ENCODE results near the gene TDO2. TPM values are rescaled to one million over a fixed set of nuclear protein-coding genes. Genes with fewer than 3 reads are reported as not detected.

The TDO2 gene
- total RNA-seq, 1 donor = 1.4 TPM

DNA sequence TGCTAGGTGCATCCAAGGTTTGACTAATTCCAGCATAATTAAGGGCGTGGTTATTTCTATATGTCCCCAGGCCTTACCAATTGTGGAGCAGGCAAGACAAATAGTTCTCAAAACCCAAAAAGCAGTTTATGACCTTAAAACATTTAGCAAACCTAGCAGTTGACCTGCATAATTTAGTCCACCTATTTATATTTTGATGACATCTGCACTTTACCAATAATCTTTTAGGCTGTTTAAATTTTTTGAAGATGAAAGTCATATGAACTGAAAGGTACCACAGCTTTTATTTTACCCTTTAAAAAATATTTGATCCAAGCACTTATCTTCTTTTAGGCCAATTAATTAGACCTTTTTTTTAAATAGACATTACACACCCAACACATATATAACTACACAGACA, 27.6 kb upstream of the TDO2 start:
- Histone ChIP-seq H3K4me1 (ENCODE audit: insufficient read depth, low read length) (no peaks in the 10 kb centered on the region), H3K27ac (ENCODE audit: low read depth, low read length) (no peak overlapping the region), H4K20me1 (ENCODE audit: insufficient read depth, low read length) (no peaks in the 10 kb centered on the region), H2AFZ (ENCODE audit: low read length) (no peak overlapping the region), H3K36me3 (ENCODE audit: insufficient read depth, low read length) (no peaks in the 10 kb centered on the region), H3K27me3 (ENCODE audit: insufficient read depth, low read length) (no peaks in the 10 kb centered on the region), H3K4me2 (ENCODE audit: insufficient read depth, low read length) (no peak overlapping the region), H3K79me2 (ENCODE audit: insufficient read depth, low read length) (no peaks in the 10 kb centered on the region), H3K4me3 (ENCODE audit: insufficient read depth, low read length) (no peak overlapping the region), H3K9me3 (ENCODE audit: low read depth, low read length) (peaks cover 6% of the 10 kb centered on the region)
- DNase-seq (ENCODE audit: insufficient read length, low spot score, missing footprints) = no peak
- TF ChIP-seq, protein P1, sequence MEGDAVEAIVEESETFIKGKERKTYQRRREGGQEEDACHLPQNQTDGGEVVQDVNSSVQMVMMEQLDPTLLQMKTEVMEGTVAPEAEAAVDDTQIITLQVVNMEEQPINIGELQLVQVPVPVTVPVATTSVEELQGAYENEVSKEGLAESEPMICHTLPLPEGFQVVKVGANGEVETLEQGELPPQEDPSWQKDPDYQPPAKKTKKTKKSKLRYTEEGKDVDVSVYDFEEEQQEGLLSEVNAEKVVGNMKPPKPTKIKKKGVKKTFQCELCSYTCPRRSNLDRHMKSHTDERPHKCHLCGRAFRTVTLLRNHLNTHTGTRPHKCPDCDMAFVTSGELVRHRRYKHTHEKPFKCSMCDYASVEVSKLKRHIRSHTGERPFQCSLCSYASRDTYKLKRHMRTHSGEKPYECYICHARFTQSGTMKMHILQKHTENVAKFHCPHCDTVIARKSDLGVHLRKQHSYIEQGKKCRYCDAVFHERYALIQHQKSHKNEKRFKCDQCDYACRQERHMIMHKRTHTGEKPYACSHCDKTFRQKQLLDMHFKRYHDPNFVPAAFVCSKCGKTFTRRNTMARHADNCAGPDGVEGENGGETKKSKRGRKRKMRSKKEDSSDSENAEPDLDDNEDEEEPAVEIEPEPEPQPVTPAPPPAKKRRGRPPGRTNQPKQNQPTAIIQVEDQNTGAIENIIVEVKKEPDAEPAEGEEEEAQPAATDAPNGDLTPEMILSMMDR (IDR thresholded peaks at IDR 0.05; ENCODE audit: extremely low read depth, low read depth, low read length) = no peak

DNA sequence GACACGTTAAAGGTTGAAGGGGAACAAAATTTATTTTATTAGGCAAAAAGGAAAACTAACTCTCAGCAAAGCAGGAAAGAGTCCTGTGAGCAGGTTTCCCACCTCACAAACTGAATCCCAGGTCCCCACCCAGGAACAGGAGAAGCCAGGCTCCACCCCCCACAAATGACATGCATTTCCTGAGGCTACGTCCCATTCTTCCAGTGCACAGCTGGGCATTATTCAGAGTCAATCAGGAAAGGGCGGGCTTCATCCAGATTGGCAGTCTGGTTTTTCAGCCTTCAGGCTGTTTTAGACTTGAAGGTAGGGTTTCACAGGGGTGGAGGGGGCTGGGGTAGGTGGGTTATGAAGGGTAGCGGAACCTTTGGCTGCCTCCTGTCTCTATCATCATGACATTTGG, 25.5 kb upstream of the TDO2 start:
- Histone ChIP-seq H3K27me3 (ENCODE audit: insufficient read depth, low read length) (no peaks in the 10 kb centered on the region), H4K20me1 (ENCODE audit: insufficient read depth, low read length) (no peaks in the 10 kb centered on the region), H3K36me3 (ENCODE audit: insufficient read depth, low read length) (no peaks in the 10 kb centered on the region), H3K9me3 (ENCODE audit: low read depth, low read length) (peaks cover 6% of the 10 kb centered on the region), H3K4me2 (ENCODE audit: insufficient read depth, low read length) (no peak overlapping the region), H3K79me2 (ENCODE audit: insufficient read depth, low read length) (no peaks in the 10 kb centered on the region), H3K4me1 (ENCODE audit: insufficient read depth, low read length) (no peaks in the 10 kb centered on the region), H2AFZ (ENCODE audit: low read length) (no peak overlapping the region), H3K27ac (ENCODE audit: low read depth, low read length) (no peak overlapping the region), H3K4me3 (ENCODE audit: insufficient read depth, low read length) (no peak overlapping the region)
- TF ChIP-seq, protein P1 (IDR thresholded peaks at IDR 0.05; ENCODE audit: extremely low read depth, low read depth, low read length) = no peak
- DNase-seq (ENCODE audit: insufficient read length, low spot score, missing footprints) = no peak

DNA sequence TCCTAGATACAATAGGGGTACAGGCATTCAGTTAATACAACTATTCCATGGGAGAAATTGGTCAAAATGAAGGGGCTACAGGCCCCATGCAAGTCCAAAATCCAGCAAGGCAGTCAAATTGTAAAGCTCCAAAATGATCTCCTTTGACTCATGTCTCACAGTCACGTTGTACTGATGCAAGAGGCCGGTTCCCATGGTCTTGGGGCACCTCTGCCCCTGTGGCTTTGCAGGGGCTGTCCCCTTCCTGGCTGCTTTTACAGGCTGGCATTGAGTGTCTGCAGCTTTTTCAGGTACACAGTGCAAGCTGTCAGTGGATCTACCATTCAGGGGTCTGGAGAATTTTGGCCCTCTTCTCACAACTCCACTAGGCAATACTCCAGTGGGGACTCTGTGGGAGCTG, 24.9 kb upstream of the TDO2 start:
- Histone ChIP-seq H3K27ac (ENCODE audit: low read depth, low read length) (no peak overlapping the region), H3K9me3 (ENCODE audit: low read depth, low read length) (peaks cover 6% of the 10 kb centered on the region), H4K20me1 (ENCODE audit: insufficient read depth, low read length) (no peaks in the 10 kb centered on the region), H3K36me3 (ENCODE audit: insufficient read depth, low read length) (no peaks in the 10 kb centered on the region), H3K79me2 (ENCODE audit: insufficient read depth, low read length) (no peaks in the 10 kb centered on the region), H2AFZ (ENCODE audit: low read length) (no peak overlapping the region), H3K4me3 (ENCODE audit: insufficient read depth, low read length) (no peak overlapping the region), H3K4me2 (ENCODE audit: insufficient read depth, low read length) (no peak overlapping the region), H3K27me3 (ENCODE audit: insufficient read depth, low read length) (no peaks in the 10 kb centered on the region), H3K4me1 (ENCODE audit: insufficient read depth, low read length) (no peaks in the 10 kb centered on the region)
- TF ChIP-seq, protein P1 (IDR thresholded peaks at IDR 0.05; ENCODE audit: extremely low read depth, low read depth, low read length) = no peak
- DNase-seq (ENCODE audit: insufficient read length, low spot score, missing footprints) = no peak

DNA sequence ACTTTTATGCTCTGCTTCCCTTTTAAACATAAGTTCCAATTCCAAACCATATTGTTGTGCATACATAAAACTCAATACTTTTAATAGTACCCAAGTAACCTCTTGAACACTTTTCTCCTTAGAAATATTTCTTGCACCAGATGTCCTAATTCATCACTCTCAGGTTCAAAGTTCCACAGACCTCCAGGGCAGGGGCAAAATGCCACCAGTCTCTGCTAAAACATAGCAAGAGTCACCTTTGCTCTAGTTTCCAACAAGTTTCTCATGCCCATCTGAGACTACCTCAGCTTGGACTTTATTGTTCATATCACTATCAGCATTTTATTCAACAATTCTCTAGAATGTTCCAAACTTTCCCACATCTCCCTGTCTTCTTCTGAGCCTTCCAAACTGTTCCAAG, 23.7 kb upstream of the TDO2 start:
- Histone ChIP-seq H3K4me2 (ENCODE audit: insufficient read depth, low read length) (no peak overlapping the region), H3K27ac (ENCODE audit: low read depth, low read length) (no peak overlapping the region), H3K4me3 (ENCODE audit: insufficient read depth, low read length) (no peak overlapping the region), H3K27me3 (ENCODE audit: insufficient read depth, low read length) (no peaks in the 10 kb centered on the region), H3K9me3 (ENCODE audit: low read depth, low read length) (peaks cover 2% of the 10 kb centered on the region), H3K79me2 (ENCODE audit: insufficient read depth, low read length) (no peaks in the 10 kb centered on the region), H2AFZ (ENCODE audit: low read length) (no peak overlapping the region), H3K36me3 (ENCODE audit: insufficient read depth, low read length) (no peaks in the 10 kb centered on the region), H4K20me1 (ENCODE audit: insufficient read depth, low read length) (no peaks in the 10 kb centered on the region), H3K4me1 (ENCODE audit: insufficient read depth, low read length) (no peaks in the 10 kb centered on the region)
- TF ChIP-seq, protein P1 (IDR thresholded peaks at IDR 0.05; ENCODE audit: extremely low read depth, low read depth, low read length) = no peak
- no peak for DNase-seq (ENCODE audit: insufficient read length, low spot score, missing footprints)
